Endothelial cell (in vitro differentiated cells): ENCODE results near the gene UMAD1. TPM values are rescaled to one million over a fixed set of nuclear protein-coding genes. Genes with fewer than 3 reads are reported as not detected.
"Not testable (repeated sequence)": the region's sequence is repeated elsewhere in the genome, so short reads cannot be mapped to it uniquely, and the experiment has no call there.

ENCODE experiments used
- DNase-seq: peaks from one replicate; pipeline ENCODE4 v3.0.0; 2021; ENCODE audit warnings: low spot score
- H3K27ac Mint-ChIP-seq: one replicate; pipeline ENCODE4 v1.8.0; 2021; ENCODE audit warnings: mixed read lengths, inconsistent platforms; ENCODE audit not compliant: unreplicated experiment
- H3K27me3 Mint-ChIP-seq: one replicate; pipeline ENCODE4 v1.8.0; 2021; ENCODE audit warnings: mild to moderate bottlenecking, moderate library complexity, mixed read lengths, inconsistent platforms; ENCODE audit not compliant: unreplicated experiment
- H3K36me3 Mint-ChIP-seq: one replicate; pipeline ENCODE4 v1.8.0; 2021; ENCODE audit warnings: mild to moderate bottlenecking, low read depth, mixed read lengths, inconsistent platforms; ENCODE audit not compliant: unreplicated experiment
- H3K4me1 Mint-ChIP-seq: one replicate; pipeline ENCODE4 v1.8.0; 2021; ENCODE audit warnings: mild to moderate bottlenecking, mixed read lengths, inconsistent platforms; ENCODE audit not compliant: unreplicated experiment
- H3K4me3 Mint-ChIP-seq: one replicate; pipeline ENCODE4 v1.8.0; 2021; ENCODE audit warnings: mild to moderate bottlenecking, mixed read lengths, inconsistent platforms; ENCODE audit not compliant: unreplicated experiment
- H3K9me3 Mint-ChIP-seq: one replicate; pipeline ENCODE4 v1.8.0; 2021; ENCODE audit warnings: mixed read lengths, inconsistent platforms; ENCODE audit not compliant: unreplicated experiment
- CTCF ChIP-seq: fragments of 200-600 bp; sonication (generic); IDR thresholded peaks from one replicate; pipeline ENCODE4 v1.5.0; 2021; ENCODE audit warnings: antibody characterized with exemption; ENCODE audit not compliant: unreplicated experiment
- total RNA-seq: library from RNA; stranded (reverse); fragmentation: NEBNext Ultra II Directional; extraction: Animal tissue kit (Norgen Biotek cat#: 25700); gene quantifications from one replicate; pipeline ENCODE4 v1.2.1, GENCODE V29; 2021; ENCODE audit not compliant: unreplicated experiment

UMAD1 gene
- total RNA-seq, 1 donor from 2014 or later: 5.7 TPM

- H3K4me1 Mint-ChIP-seq: no peaks in the 10 kb centered on the region
- H3K9me3 Mint-ChIP-seq: no peaks in the 10 kb centered on the region
- H3K27ac Mint-ChIP-seq: no peak overlapping the region
- no peak for TF ChIP-seq CTCF
- H3K27me3 Mint-ChIP-seq: peaks cover 2% of the 10 kb centered on the region
- no peaks in the 10 kb centered on the region for H3K36me3 Mint-ChIP-seq
- H3K4me3 Mint-ChIP-seq: no peak overlapping the region
- no peak for DNase-seq
These were observed 163.2 kb downstream of the UMAD1 start for GRCh38 chr7:7803715-7804178.

- not testable (repeated sequence) for H3K9me3 Mint-ChIP-seq, DNase-seq, H3K4me1 Mint-ChIP-seq, H3K4me3 Mint-ChIP-seq, H3K27me3 Mint-ChIP-seq, H3K36me3 Mint-ChIP-seq, H3K27ac Mint-ChIP-seq
These were observed 164.3 kb downstream of the UMAD1 start for GRCh38 chr7:7804822-7805221.

- DNase-seq: no peak
- H3K9me3 Mint-ChIP-seq: no peaks in the 10 kb centered on the region
- H3K36me3 Mint-ChIP-seq: no peaks in the 10 kb centered on the region
- peaks cover 2% of the 10 kb centered on the region for H3K27me3 Mint-ChIP-seq
- TF ChIP-seq CTCF: no peak
- no peaks in the 10 kb centered on the region for H3K4me1 Mint-ChIP-seq
- no peak overlapping the region for H3K27ac Mint-ChIP-seq
- no peak overlapping the region for H3K4me3 Mint-ChIP-seq
These were observed 165.1 kb downstream of the UMAD1 start for GRCh38 chr7:7805511-7806153.

- H3K4me3 Mint-ChIP-seq: no peak overlapping the region
- TF ChIP-seq CTCF: no peak
- peaks cover 2% of the 10 kb centered on the region for H3K27me3 Mint-ChIP-seq
- DNase-seq: no peak
- H3K36me3 Mint-ChIP-seq: no peaks in the 10 kb centered on the region
- no peak overlapping the region for H3K27ac Mint-ChIP-seq
- H3K9me3 Mint-ChIP-seq: no peaks in the 10 kb centered on the region
- no peaks in the 10 kb centered on the region for H3K4me1 Mint-ChIP-seq
These were observed 167.6 kb downstream of the UMAD1 start for GRCh38 chr7:7808156-7808555.

- no peak overlapping the region for H3K27ac Mint-ChIP-seq
- H3K36me3 Mint-ChIP-seq: no peaks in the 10 kb centered on the region
- H3K4me1 Mint-ChIP-seq: no peaks in the 10 kb centered on the region
- no peak for TF ChIP-seq CTCF
- no peak overlapping the region for H3K4me3 Mint-ChIP-seq
- peaks cover 2% of the 10 kb centered on the region for H3K27me3 Mint-ChIP-seq
- no peaks in the 10 kb centered on the region for H3K9me3 Mint-ChIP-seq
- no peak for DNase-seq
These were observed 168.1 kb downstream of the UMAD1 start for GRCh38 chr7:7808626-7809025.
